IPS DF 6.9 (cell line): ENCODE data around the gene NEGR1.

Experiments used
- DNase-seq: peaks from one replicate; pipeline ENCODE4 v3.0.0-alpha.2; 2013; ENCODE audit warnings: low read depth, low spot score
- H3K27ac ChIP-seq: one replicate; pipeline ENCODE4 v1.5.1; 2013; ENCODE audit warnings: low read length, control low read depth
- H3K27me3 ChIP-seq: 2 replicates; pipeline ENCODE4 v1.6.1; 2013; ENCODE audit warnings: mild to moderate bottlenecking, low read length; ENCODE audit not compliant: control insufficient read depth, insufficient read depth
- H3K36me3 ChIP-seq: 2 replicates; pipeline ENCODE4 v1.6.1; 2013; ENCODE audit warnings: low read length; ENCODE audit not compliant: control insufficient read depth, insufficient read depth
- H3K4me1 ChIP-seq: 2 replicates; pipeline ENCODE4 v1.6.1; 2013; ENCODE audit warnings: low read length; ENCODE audit not compliant: control insufficient read depth, insufficient read depth
- H3K4me3 ChIP-seq: 2 replicates; pipeline ENCODE4 v1.5.1; 2013; ENCODE audit warnings: mild to moderate bottlenecking, low read length
- H3K9me3 ChIP-seq: 2 replicates; pipeline ENCODE4 v1.6.1; 2013; ENCODE audit warnings: low read length, inconsistent platforms; ENCODE audit not compliant: control insufficient read depth, insufficient read depth
- WGBS: extraction: QIAGEN DNeasy Blood & Tissue Kit; methylation state at CpG from one replicate; pipeline ENCODE4 v1.1.7; 2013; ENCODE audit warnings: mixed read lengths, missing lambda C conversion rate; ENCODE audit not compliant: insufficient read length, insufficient coverage; 5-methylcytosine and 5-hydroxymethylcytosine counted together

The NEGR1 gene

GRCh38 chr1:71593523-71593922 is 688.8 kb downstream of the NEGR1 start:
- no peaks in the 10 kb centered on the region for H3K27me3 ChIP-seq
- no peak for DNase-seq
- 0 out of 2 replicates have a peak, but pooled peaks cover 1% of the 10 kb centered on the region for H3K4me1 ChIP-seq
- no peaks in the 10 kb centered on the region for H3K9me3 ChIP-seq
- no peak overlapping the region for H3K27ac ChIP-seq
- no peak overlapping the region for H3K4me3 ChIP-seq
- H3K36me3 ChIP-seq: no peaks in the 10 kb centered on the region

- H3K9me3 ChIP-seq: no peaks in the 10 kb centered on the region
- WGBS: no CpG with 5 or more reads among the region's 9 CpGs
- H3K27me3 ChIP-seq: no peaks in the 10 kb centered on the region
- no peaks in the 10 kb centered on the region for H3K36me3 ChIP-seq
- DNase-seq: no peak
- no peak overlapping the region for H3K27ac ChIP-seq
- no peak overlapping the region for H3K4me3 ChIP-seq
- 0 out of 2 replicates have a peak, but pooled peaks cover 1% of the 10 kb centered on the region for H3K4me1 ChIP-seq
Measured at GRCh38 chr1:71592646-71593274, 689.6 kb downstream of the NEGR1 start.

- no peak for DNase-seq
- no CpG with 5 or more reads among the region's 2 CpGs for WGBS
- no peaks in the 10 kb centered on the region for H3K9me3 ChIP-seq
Measured at GRCh38 chr1:71589005-71589404, 693.3 kb downstream of the NEGR1 start.

GRCh38 chr1:71587961-71588360 is 694.4 kb downstream of the NEGR1 start:
- no peak for DNase-seq
- WGBS: no CpG with 5 or more reads among the region's 3 CpGs
- H3K27me3 ChIP-seq: no peaks in the 10 kb centered on the region

More at GRCh38 chr1:71589005-71589404, 693.3 kb downstream of the NEGR1 start:
- no peaks in the 10 kb centered on the region for H3K27me3 ChIP-seq
- 0 out of 2 replicates have a peak, but pooled peaks cover 1% of the 10 kb centered on the region for H3K4me1 ChIP-seq
- H3K27ac ChIP-seq: no peak overlapping the region
- no peak overlapping the region for H3K4me3 ChIP-seq
- no peaks in the 10 kb centered on the region for H3K36me3 ChIP-seq

GRCh38 chr1:71586030-71586429 is 696.3 kb downstream of the NEGR1 start:
- Histone ChIP-seq H3K4me1 (no peaks in the 10 kb centered on the region), H3K4me3 (no peak overlapping the region), H3K9me3 (no peaks in the 10 kb centered on the region), H3K36me3 (no peaks in the 10 kb centered on the region), H3K27ac (no peak overlapping the region), H3K27me3 (no peaks in the 10 kb centered on the region)
- DNase-seq: no peak
- WGBS: no CpG with 5 or more reads among the region's 3 CpGs

More at GRCh38 chr1:71587961-71588360, 694.4 kb downstream of the NEGR1 start:
- no peaks in the 10 kb centered on the region for H3K9me3 ChIP-seq
- H3K27ac ChIP-seq: no peak overlapping the region
- H3K4me3 ChIP-seq: no peak overlapping the region
- 0 out of 2 replicates have a peak, but pooled peaks cover 1% of the 10 kb centered on the region for H3K4me1 ChIP-seq
- H3K36me3 ChIP-seq: no peaks in the 10 kb centered on the region

- Histone ChIP-seq H3K27ac (no peak overlapping the region), H3K4me3 (no peak overlapping the region), H3K27me3 (no peaks in the 10 kb centered on the region), H3K36me3 (no peaks in the 10 kb centered on the region), H3K4me1 (no peaks in the 10 kb centered on the region), H3K9me3 (no peaks in the 10 kb centered on the region)
- no peak for DNase-seq
- WGBS: no CpG with 5 or more reads among the region's 2 CpGs
Measured at GRCh38 chr1:71583756-71584155, 698.6 kb downstream of the NEGR1 start.

GRCh38 chr1:71582673-71583072 is 699.7 kb downstream of the NEGR1 start:
- Histone ChIP-seq H3K36me3 (no peaks in the 10 kb centered on the region), H3K4me1 (no peaks in the 10 kb centered on the region), H3K27ac (no peak overlapping the region), H3K9me3 (no peaks in the 10 kb centered on the region), H3K4me3 (no peak overlapping the region), H3K27me3 (no peaks in the 10 kb centered on the region)
- no CpG with 5 or more reads among the region's 3 CpGs for WGBS
- no peak for DNase-seq

- DNase-seq: no peak
- H3K4me3 ChIP-seq: no peak overlapping the region
- WGBS: no CpG with 5 or more reads among the region's 3 CpGs
- no peaks in the 10 kb centered on the region for H3K4me1 ChIP-seq
- H3K9me3 ChIP-seq: no peaks in the 10 kb centered on the region
- H3K27me3 ChIP-seq: no peaks in the 10 kb centered on the region
- H3K27ac ChIP-seq: no peak overlapping the region
- no peaks in the 10 kb centered on the region for H3K36me3 ChIP-seq
Measured at GRCh38 chr1:71577451-71578131, 704.7 kb downstream of the NEGR1 start.

- no peak for DNase-seq
- no CpG with 5 or more reads among the region's 3 CpGs for WGBS
- H3K9me3 ChIP-seq: no peaks in the 10 kb centered on the region
- no peak overlapping the region for H3K4me3 ChIP-seq
- H3K4me1 ChIP-seq: no peaks in the 10 kb centered on the region
- H3K27ac ChIP-seq: no peak overlapping the region
- H3K27me3 ChIP-seq: no peaks in the 10 kb centered on the region
- H3K36me3 ChIP-seq: no peaks in the 10 kb centered on the region
Measured at GRCh38 chr1:71572038-71572437, 710.3 kb downstream of the NEGR1 start.

GRCh38 chr1:71566413-71566812 is 715.9 kb downstream of the NEGR1 start:
- Histone ChIP-seq H3K4me1 (no peaks in the 10 kb centered on the region), H3K9me3 (no peaks in the 10 kb centered on the region), H3K4me3 (no peak overlapping the region), H3K36me3 (no peaks in the 10 kb centered on the region), H3K27me3 (no peaks in the 10 kb centered on the region), H3K27ac (no peak overlapping the region)
- no CpG with 5 or more reads among the region's 1 CpG for WGBS
- no peak for DNase-seq

- Histone ChIP-seq H3K4me3 (no peak overlapping the region), H3K9me3 (no peaks in the 10 kb centered on the region), H3K4me1 (no peaks in the 10 kb centered on the region), H3K27me3 (no peaks in the 10 kb centered on the region), H3K27ac (no peak overlapping the region), H3K36me3 (no peaks in the 10 kb centered on the region)
- no peak for DNase-seq
- WGBS: no CpG with 5 or more reads among the region's 3 CpGs
Measured at GRCh38 chr1:71565831-71566230, 716.5 kb downstream of the NEGR1 start.
